RWPE2 (cell line): Measurements from ENCODE around the gene UBE2O.

Experiments used
- ATAC-seq: fragments of 200-7000 bp; cut with Tn5 transposase; 3 replicates; pipeline ENCODE4 v1.9.1; 2021; ENCODE audit warnings: low read depth
- DNase-seq: peaks from one replicate; pipeline ENCODE4 v3.0.0-alpha.2; 2020; ENCODE audit warnings: low spot score
- H3K27ac ChIP-seq: fragments of 450-650 bp; 2 replicates; pipeline ENCODE4 v1.5.1; 2017; ENCODE audit warnings: mild to moderate bottlenecking; ENCODE audit not compliant: poor library complexity, severe bottlenecking
- H3K27me3 ChIP-seq: fragments of 250-450 bp; sonication (Bioruptor Pico); 2 replicates; pipeline ENCODE4 v1.5.1; 2021; ENCODE audit warnings: mild to moderate bottlenecking, moderate library complexity; ENCODE audit not compliant: insufficient read depth, poor library complexity, severe bottlenecking
- H3K36me3 ChIP-seq: fragments of 250-450 bp; sonication (Bioruptor Pico); 2 replicates; pipeline ENCODE4 v1.5.1; 2020; ENCODE audit warnings: low read depth, mild to moderate bottlenecking, moderate library complexity
- H3K4me1 ChIP-seq: fragments of 250-450 bp; sonication (Bioruptor Pico); 2 replicates; pipeline ENCODE4 v1.5.1; 2021; ENCODE audit warnings: mild to moderate bottlenecking, moderate library complexity; ENCODE audit not compliant: insufficient read depth, poor library complexity, severe bottlenecking
- H3K4me3 ChIP-seq: fragments of 250-450 bp; sonication (Bioruptor Pico); 2 replicates; pipeline ENCODE4 v1.5.1; 2021; ENCODE audit warnings: mild to moderate bottlenecking, moderate library complexity; ENCODE audit not compliant: severe bottlenecking
- H3K9me3 ChIP-seq: fragments of 250-450 bp; sonication (Bioruptor Pico); 2 replicates; pipeline ENCODE4 v1.5.1; 2021; ENCODE audit warnings: mild to moderate bottlenecking, moderate library complexity; ENCODE audit not compliant: severe bottlenecking
- CTCF ChIP-seq: fragments of 450-650 bp; IDR thresholded peaks from one replicate; pipeline ENCODE4 v1.5.1; 2017; ENCODE audit warnings: mild to moderate bottlenecking, moderate library complexity; ENCODE audit not compliant: poor library complexity, severe bottlenecking

The UBE2O gene

GRCh38 chr17:76417499-76418143 is 35.3 kb downstream of the UBE2O start:
- Histone ChIP-seq H3K27ac (no peak overlapping the region), H3K36me3 (peaks cover 9% of the 10 kb centered on the region; the same call in 1 of the 2 replicates), H3K9me3 (no peaks in the 10 kb centered on the region), H3K4me3 (no peak overlapping the region), H3K27me3 (no peaks in the 10 kb centered on the region), H3K4me1 (no peaks in the 10 kb centered on the region)
- no peak for TF ChIP-seq CTCF
- ATAC-seq: peak; percentile 40
- DNase-seq: no peak

GRCh38 chr17:76416899-76417298 is 36.1 kb downstream of the UBE2O start:
- H3K4me1 ChIP-seq: no peaks in the 10 kb centered on the region
- peaks cover 11% of the 10 kb centered on the region; the same call in 1 of the 2 replicates for H3K36me3 ChIP-seq
- H3K9me3 ChIP-seq: no peaks in the 10 kb centered on the region
- ATAC-seq (no peak), DNase-seq (no peak)
- no peak overlapping the region for H3K27ac ChIP-seq
- TF ChIP-seq CTCF: no peak
- H3K27me3 ChIP-seq: no peaks in the 10 kb centered on the region
- H3K4me3 ChIP-seq: no peak overlapping the region

GRCh38 chr17:76416457-76416856 is 36.5 kb downstream of the UBE2O start:
- H3K9me3 ChIP-seq: no peaks in the 10 kb centered on the region
- TF ChIP-seq CTCF: no peak
- no peak overlapping the region for H3K4me3 ChIP-seq
- H3K36me3 ChIP-seq: peaks cover 11% of the 10 kb centered on the region; the same call in 1 of the 2 replicates
- no peaks in the 10 kb centered on the region for H3K27me3 ChIP-seq
- DNase-seq (no peak), ATAC-seq (no peak)
- no peaks in the 10 kb centered on the region for H3K4me1 ChIP-seq
- no peak overlapping the region for H3K27ac ChIP-seq

GRCh38 chr17:76415786-76416185 is 37.2 kb downstream of the UBE2O start:
- no peaks in the 10 kb centered on the region for H3K4me1 ChIP-seq
- no peak overlapping the region for H3K27ac ChIP-seq
- TF ChIP-seq CTCF: no peak
- no peak for ATAC-seq
- peaks cover 11% of the 10 kb centered on the region; the same call in 1 of the 2 replicates for H3K36me3 ChIP-seq
- H3K9me3 ChIP-seq: no peaks in the 10 kb centered on the region
- no peaks in the 10 kb centered on the region for H3K27me3 ChIP-seq
- no peak for DNase-seq
- H3K4me3 ChIP-seq: no peak overlapping the region
